ENCODE results near the gene RNPS1.

DNA sequence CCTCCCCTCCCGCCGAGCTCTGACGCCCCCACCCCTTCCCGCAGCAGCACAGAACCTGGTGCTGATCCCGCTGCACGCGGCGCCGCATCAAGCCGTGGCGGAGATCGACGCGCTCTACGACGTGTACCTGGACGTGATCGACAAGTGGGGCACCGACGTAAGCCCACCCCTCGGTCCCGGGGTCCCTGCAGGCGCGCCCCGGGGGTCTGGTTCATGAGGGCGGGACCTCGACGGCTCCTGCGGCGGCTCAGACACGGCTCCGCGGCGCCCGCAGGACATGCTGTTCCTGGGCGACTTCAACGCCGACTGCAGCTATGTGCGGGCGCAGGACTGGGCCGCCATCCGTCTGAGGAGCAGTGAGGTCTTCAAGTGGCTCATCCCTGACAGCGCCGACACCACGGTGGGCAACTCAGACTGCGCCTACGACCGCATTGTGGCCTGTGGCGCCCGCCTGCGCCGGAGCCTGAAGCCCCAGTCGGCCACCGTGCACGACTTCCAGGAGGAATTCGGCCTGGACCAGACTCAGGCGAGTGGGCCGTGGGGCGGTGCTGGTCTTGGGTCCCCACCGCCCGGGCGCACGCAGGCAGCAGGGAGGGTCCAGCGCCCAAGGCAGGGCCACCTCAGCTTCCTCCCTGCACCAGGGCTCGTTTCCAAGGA is 30.3 kb downstream of the RNPS1 start:
- TF ChIP-seq POLR2A (IDR thresholded peaks at IDR 0.05; ENCODE audit: low read depth, low read length) = no peak
- TF ChIP-seq POLR2AphosphoS5 (IDR thresholded peaks at IDR 0.05; ENCODE audit: low read depth, low read length) = no peak
- TF ChIP-seq TAF1 (IDR thresholded peaks at IDR 0.05; ENCODE audit: borderline replicate concordance, low read depth, low read length) = no peak

All from GM12892 (cell line).